Thyroid gland (tissue), 4 donors: ENCODE data around the gene RPTOR. TPM values are rescaled to one million over a fixed set of nuclear protein-coding genes. Genes with fewer than 3 reads are reported as not detected.

Experiments used
- DNase-seq, 2 donors: peaks; one replicate each; pipeline ENCODE4 v3.0.0-alpha.2; 2019
- H3K27ac ChIP-seq, 3 donors: fragments of 200-600 bp; sonication (generic); 1 replicate in 2 of 3; 2 replicates in 1 of 3; pipeline ENCODE4 v1.5.1; 2016 to 2019; ENCODE audit warnings: mild to moderate bottlenecking in 1 of 3, moderate library complexity in 1 of 3
- H3K27me3 ChIP-seq: fragments of 200-600 bp; sonication (generic); one replicate; pipeline ENCODE4 v1.5.1; 2019
- H3K36me3 ChIP-seq, 2 donors: fragments of 200-600 bp; sonication (generic); one replicate each; pipeline ENCODE4 v1.5.1; 2016 to 2019
- H3K4me1 ChIP-seq, 2 donors: fragments of 200-600 bp; sonication (generic); one replicate each; pipeline ENCODE4 v1.5.1; 2017 to 2019
- H3K4me3 ChIP-seq, 3 donors: fragments of 200-600 bp; sonication (generic); replicated peaks in 1 of 3; 1 replicate in 2 of 3; 2 replicates in 1 of 3; pipeline ENCODE4 v1.5.1; 2016; ENCODE audit warnings: mild to moderate bottlenecking in 1 of 3
- H3K9me3 ChIP-seq: fragments of 200-600 bp; sonication (generic); one replicate; pipeline ENCODE4 v1.5.1; 2017
- CTCF ChIP-seq, 6 experiments: fragments of 200-600 bp in 3 of 6; fragments of 450-650 bp in 3 of 6; sonication (generic) in 3 of 6; IDR thresholded peaks; one replicate each; pipeline ENCODE4 v1.5.1; 2016 to 2019; ENCODE audit warnings: antibody characterized with exemption in 6 of 6, mild to moderate bottlenecking in 2 of 6, inconsistent platforms in 1 of 6, moderate library complexity in 1 of 6
- POLR2A ChIP-seq, 2 donors: fragments of 450-650 bp; IDR thresholded peaks; one replicate each; pipeline ENCODE4 v1.6.1; 2017; ENCODE audit warnings: antibody characterized with exemption in 2 of 2, mild to moderate bottlenecking in 2 of 2, moderate library complexity in 1 of 2
- WGBS, 2 donors: methylation state at CpG; one replicate each; pipeline ENCODE4 v1.1.5; 2017; 5-methylcytosine and 5-hydroxymethylcytosine counted together
- intact Hi-C: fragments of 100-400 bp; cut with DNase I; formaldehyde crosslinking; loops from one replicate; pipeline ENCODE4 v1.15.1; 2023
- total RNA-seq, 4 donors: library from RNA; depleted of rRNA; stranded (reverse); fragments of >200 nt; gene quantifications; one replicate each; pipeline ENCODE4 v1.2.3, GENCODE V29; 2016

RPTOR gene
- total RNA-seq, 4 donors from 2014 or later = 24.2 to 58.1 (median 34.5) TPM

- WGBS, 2 donors = 92 to 99% methylated on average over 5 of the region's 5 CpGs
- H3K4me1 ChIP-seq = peaks cover 0 to 10% of the 10 kb centered on the region in 2 donors
- TF ChIP-seq CTCF (IDR thresholded peaks at IDR 0.05) (no peak), POLR2A (IDR thresholded peaks at IDR 0.05) (no peak)
- H3K9me3 ChIP-seq = no peaks in the 10 kb centered on the region
- no peaks in the 10 kb centered on the region for H3K36me3 ChIP-seq
- no peak overlapping the region for H3K27ac ChIP-seq
- H3K4me3 ChIP-seq = no peak overlapping the region
- DNase-seq = no peak
- intact Hi-C loops = no loop called here
- H3K27me3 ChIP-seq = no peaks in the 10 kb centered on the region
These were observed 410.4 kb downstream of the RPTOR start for GRCh38 chr17:80955078-80955477.

GRCh38 chr17:80955671-80956280, 411.1 kb downstream of the RPTOR start:
- Histone ChIP-seq H3K27me3 (no peaks in the 10 kb centered on the region), H3K9me3 (no peaks in the 10 kb centered on the region), H3K36me3 (no peaks in the 10 kb centered on the region), H3K27ac (no peak overlapping the region), H3K4me3 (no peak overlapping the region), H3K4me1 (peaks cover 0 to 10% of the 10 kb centered on the region in 2 donors)
- no peak for DNase-seq
- TF ChIP-seq CTCF (IDR thresholded peaks at IDR 0.05) (no peak), POLR2A (IDR thresholded peaks at IDR 0.05) (no peak)
- intact Hi-C loops = no loop called here
- WGBS, 2 donors = 92 to 97% methylated on average over 16 of the region's 16 CpGs

- Histone ChIP-seq H3K4me1 (peaks cover 0 to 10% of the 10 kb centered on the region in 2 donors), H3K9me3 (no peaks in the 10 kb centered on the region), H3K27ac (no peak overlapping the region), H3K36me3 (no peaks in the 10 kb centered on the region), H3K4me3 (no peak overlapping the region), H3K27me3 (no peaks in the 10 kb centered on the region)
- DNase-seq = no peak
- TF ChIP-seq CTCF (IDR thresholded peaks at IDR 0.05) = no peak
- intact Hi-C loops = no loop called here
- WGBS, 2 donors = 85% methylated on average over 18 to 27 of the region's 29 CpGs
These were observed 411.9 kb downstream of the RPTOR start for GRCh38 chr17:80956321-80957190.

- 93 to 98% methylated on average over 5 of the region's 12 CpGs for WGBS, 2 donors
- Histone ChIP-seq H3K4me3 (no peak overlapping the region), H3K9me3 (no peaks in the 10 kb centered on the region), H3K4me1 (peaks cover 0 to 10% of the 10 kb centered on the region in 2 donors), H3K27me3 (no peaks in the 10 kb centered on the region), H3K27ac (no peak overlapping the region), H3K36me3 (no peaks in the 10 kb centered on the region)
- intact Hi-C loops = no loop called here
- no peak for DNase-seq
- TF ChIP-seq CTCF (IDR thresholded peaks at IDR 0.05) (no peak), POLR2A (IDR thresholded peaks at IDR 0.05) (no peak)
These were observed 412.9 kb downstream of the RPTOR start for GRCh38 chr17:80957461-80957941.
